ENCODE data around the gene GJD3. TPM values are rescaled to one million over a fixed set of nuclear protein-coding genes. Genes with fewer than 3 reads are reported as not detected.

Gene GJD3
- total RNA-seq, 1 donor from 2014 or later: not detected

DNA sequence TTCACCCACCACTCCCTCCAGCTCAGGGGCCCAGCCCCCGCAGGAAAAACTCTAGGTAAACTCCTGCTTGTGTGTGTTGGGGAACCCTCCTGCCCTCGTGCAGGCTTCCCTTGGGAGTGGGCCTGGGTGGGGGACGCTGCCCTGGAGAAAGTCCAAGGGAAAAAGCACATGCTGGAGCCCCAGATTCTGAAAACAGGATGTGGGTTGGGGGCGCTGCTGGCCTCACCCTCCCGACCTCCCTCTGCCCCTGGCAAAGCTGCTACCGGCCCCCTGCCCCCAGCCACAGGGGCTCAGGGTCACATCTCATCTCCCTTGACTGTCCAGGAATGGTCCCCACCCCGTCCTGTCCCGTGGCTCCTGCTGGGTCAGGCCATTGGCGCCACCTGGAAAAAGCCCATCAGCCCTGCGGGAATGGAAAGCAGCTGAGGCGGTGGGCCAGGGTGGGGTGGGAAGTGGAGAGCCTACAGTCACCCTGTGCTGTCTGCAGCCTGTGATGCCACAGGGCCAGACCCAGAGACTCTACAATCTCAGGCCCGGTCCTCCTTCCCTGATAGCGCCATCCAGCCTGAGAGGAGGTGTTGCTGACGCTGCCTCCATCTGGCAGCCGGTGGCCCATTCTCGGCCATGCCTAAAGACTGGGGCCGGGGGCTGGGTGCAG lies 2.5 kb upstream of the GJD3 start:
- TF ChIP-seq EZH2phosphoT487 (IDR thresholded peaks at IDR 0.05) (no peak), EZH2 (IDR thresholded peaks at IDR 0.05) (no peak)
- TF ChIP-seq, protein P1, sequence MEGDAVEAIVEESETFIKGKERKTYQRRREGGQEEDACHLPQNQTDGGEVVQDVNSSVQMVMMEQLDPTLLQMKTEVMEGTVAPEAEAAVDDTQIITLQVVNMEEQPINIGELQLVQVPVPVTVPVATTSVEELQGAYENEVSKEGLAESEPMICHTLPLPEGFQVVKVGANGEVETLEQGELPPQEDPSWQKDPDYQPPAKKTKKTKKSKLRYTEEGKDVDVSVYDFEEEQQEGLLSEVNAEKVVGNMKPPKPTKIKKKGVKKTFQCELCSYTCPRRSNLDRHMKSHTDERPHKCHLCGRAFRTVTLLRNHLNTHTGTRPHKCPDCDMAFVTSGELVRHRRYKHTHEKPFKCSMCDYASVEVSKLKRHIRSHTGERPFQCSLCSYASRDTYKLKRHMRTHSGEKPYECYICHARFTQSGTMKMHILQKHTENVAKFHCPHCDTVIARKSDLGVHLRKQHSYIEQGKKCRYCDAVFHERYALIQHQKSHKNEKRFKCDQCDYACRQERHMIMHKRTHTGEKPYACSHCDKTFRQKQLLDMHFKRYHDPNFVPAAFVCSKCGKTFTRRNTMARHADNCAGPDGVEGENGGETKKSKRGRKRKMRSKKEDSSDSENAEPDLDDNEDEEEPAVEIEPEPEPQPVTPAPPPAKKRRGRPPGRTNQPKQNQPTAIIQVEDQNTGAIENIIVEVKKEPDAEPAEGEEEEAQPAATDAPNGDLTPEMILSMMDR (IDR thresholded peaks at IDR 0.05): no peak
- Histone ChIP-seq H3K4me2 (no peak overlapping the region), H4K20me1 (ENCODE audit: low read depth) (no peaks in the 10 kb centered on the region), H2AFZ (replicated peaks) (no peak overlapping the region), H3K9me3 (ENCODE audit: low read depth) (no peaks in the 10 kb centered on the region), H3K4me3 (no peak overlapping the region), H3K27me3 (peaks cover 33% of the 10 kb centered on the region), H3K79me2 (ENCODE audit: low read depth) (no peaks in the 10 kb centered on the region), H3K9ac (no peak overlapping the region), H3F3A (ENCODE audit: low read depth) (no peaks in the 10 kb centered on the region), H3K36me3 (no peaks in the 10 kb centered on the region), H3K4me1 (peaks cover 4% of the 10 kb centered on the region), H3K27ac (no peak overlapping the region)
- Mint-ChIP-seq H3K4me3 (no peak overlapping the region), H3K9me3 (peaks cover under 1% of the 10 kb centered on the region), H3K4me1 (no peaks in the 10 kb centered on the region), H3K27ac (no peak overlapping the region), H3K27me3 (ENCODE audit: insufficient read depth, low read depth) (peaks cover 21% of the 10 kb centered on the region), H3K36me3 (no peaks in the 10 kb centered on the region)
- DNase-seq (ENCODE audit: low spot score): no peak

DNA sequence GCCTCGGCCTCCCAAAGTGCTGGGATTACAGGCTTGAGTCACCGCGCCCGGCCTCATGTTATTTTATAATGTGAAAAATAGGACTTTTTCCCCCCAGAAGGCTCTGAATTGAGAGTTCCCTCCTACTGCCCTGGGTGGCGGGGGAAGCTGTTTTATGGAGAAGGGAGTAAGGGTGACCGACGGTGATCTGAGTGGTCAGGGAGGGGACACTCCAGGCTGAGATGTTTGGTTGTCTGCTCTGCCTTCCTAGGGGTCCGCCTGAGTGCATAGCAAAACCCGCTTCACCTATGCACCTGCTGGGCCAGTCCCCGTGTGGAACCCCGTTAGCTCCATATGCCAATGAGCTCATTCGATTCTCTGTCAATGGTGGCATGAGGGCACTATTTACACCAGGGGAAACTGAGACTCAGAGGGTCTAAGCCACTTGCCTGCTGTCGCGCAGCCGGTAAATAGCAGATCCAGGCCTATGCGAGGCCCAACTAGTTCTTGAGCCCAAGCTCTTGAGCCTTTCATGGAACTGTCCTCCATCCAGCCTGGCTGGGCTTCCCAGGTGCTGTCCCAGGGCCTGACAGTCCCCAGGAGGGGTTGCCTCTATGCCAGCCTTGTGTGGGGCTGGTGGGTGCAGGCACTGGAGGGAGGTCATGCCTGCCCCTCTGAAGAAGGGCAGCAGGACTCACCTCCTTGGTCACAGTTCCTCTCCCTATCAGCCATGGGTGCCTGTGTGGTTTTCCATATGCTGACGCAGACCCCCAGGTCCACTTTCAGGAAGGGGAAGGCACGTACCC lies 1.7 kb upstream of the GJD3 start:
- Histone ChIP-seq H3K27me3 (peaks cover 41% of the 10 kb centered on the region), H3K4me1 (peaks cover 4% of the 10 kb centered on the region), H3K9me3 (ENCODE audit: low read depth) (no peaks in the 10 kb centered on the region), H3K27ac (no peak overlapping the region), H3K79me2 (ENCODE audit: low read depth) (no peaks in the 10 kb centered on the region), H3K4me2 (no peak overlapping the region), H2AFZ (replicated peaks) (no peak overlapping the region), H3K9ac (no peak overlapping the region), H3K4me3 (no peak overlapping the region), H4K20me1 (ENCODE audit: low read depth) (no peaks in the 10 kb centered on the region), H3F3A (ENCODE audit: low read depth) (no peaks in the 10 kb centered on the region), H3K36me3 (no peaks in the 10 kb centered on the region)
- H3K9me3 Mint-ChIP-seq: no peaks in the 10 kb centered on the region
- H3K27me3 Mint-ChIP-seq (ENCODE audit: insufficient read depth, low read depth): peaks cover 18% of the 10 kb centered on the region
- peaks cover 3% of the 10 kb centered on the region for H3K4me1 Mint-ChIP-seq
- no peak overlapping the region for H3K4me3 Mint-ChIP-seq
- TF ChIP-seq EZH2 (IDR thresholded peaks at IDR 0.05) (no peak), EZH2phosphoT487 (IDR thresholded peaks at IDR 0.05) (no peak)
- TF ChIP-seq, protein P1 (IDR thresholded peaks at IDR 0.05): no peak
- H3K36me3 Mint-ChIP-seq: no peaks in the 10 kb centered on the region
- H3K27ac Mint-ChIP-seq: no peak overlapping the region
- no peak for DNase-seq (ENCODE audit: low spot score)

DNA sequence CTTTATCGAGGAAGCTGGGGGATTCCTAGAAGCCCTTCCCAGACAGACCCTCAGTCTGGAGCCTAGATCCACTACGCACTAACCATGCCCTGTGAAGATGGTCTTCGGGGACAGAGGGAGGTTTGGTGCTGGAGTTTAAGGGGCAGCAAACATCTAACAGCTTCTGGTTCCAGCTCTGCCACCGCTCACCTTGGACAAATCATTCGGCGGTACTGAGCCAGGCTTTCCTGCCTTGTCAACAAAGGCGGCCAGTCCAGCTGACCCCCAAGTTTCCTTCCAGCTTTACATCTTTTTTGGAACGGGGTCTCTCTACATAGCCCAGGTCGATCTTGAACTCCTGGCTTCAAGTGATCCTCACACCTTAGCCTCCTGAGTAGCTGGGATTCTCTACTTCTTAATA lies 369 bp upstream of the GJD3 start:
- Mint-ChIP-seq H3K27me3 (ENCODE audit: insufficient read depth, low read depth) (peaks cover 24% of the 10 kb centered on the region), H3K36me3 (no peaks in the 10 kb centered on the region), H3K4me1 (peaks cover 10% of the 10 kb centered on the region), H3K27ac (no peak overlapping the region), H3K4me3 (peak overlapping the region; percentile 72), H3K9me3 (no peaks in the 10 kb centered on the region)
- Histone ChIP-seq H3K36me3 (no peaks in the 10 kb centered on the region), H3K9ac (no peak overlapping the region), H3K27ac (no peak overlapping the region), H4K20me1 (ENCODE audit: low read depth) (no peaks in the 10 kb centered on the region), H3K4me1 (peaks cover 4% of the 10 kb centered on the region), H3K9me3 (ENCODE audit: low read depth) (no peaks in the 10 kb centered on the region), H3K4me3 (no peak overlapping the region), H3K4me2 (peak overlapping the region; percentile 99), H2AFZ (replicated peaks) (no peak overlapping the region), H3F3A (ENCODE audit: low read depth) (no peaks in the 10 kb centered on the region), H3K27me3 (peaks cover 48% of the 10 kb centered on the region), H3K79me2 (ENCODE audit: low read depth) (no peaks in the 10 kb centered on the region)
- no peak for DNase-seq (ENCODE audit: low spot score)
- TF ChIP-seq, protein P1 (IDR thresholded peaks at IDR 0.05): no peak
- TF ChIP-seq EZH2 (IDR thresholded peaks at IDR 0.05): no peak
- no peak for TF ChIP-seq EZH2phosphoT487 (IDR thresholded peaks at IDR 0.05)

All from neural progenitor cell (in vitro differentiated cells).